ENCODE measurements around the gene DIPK1A.

DIPK1A gene

DNA sequence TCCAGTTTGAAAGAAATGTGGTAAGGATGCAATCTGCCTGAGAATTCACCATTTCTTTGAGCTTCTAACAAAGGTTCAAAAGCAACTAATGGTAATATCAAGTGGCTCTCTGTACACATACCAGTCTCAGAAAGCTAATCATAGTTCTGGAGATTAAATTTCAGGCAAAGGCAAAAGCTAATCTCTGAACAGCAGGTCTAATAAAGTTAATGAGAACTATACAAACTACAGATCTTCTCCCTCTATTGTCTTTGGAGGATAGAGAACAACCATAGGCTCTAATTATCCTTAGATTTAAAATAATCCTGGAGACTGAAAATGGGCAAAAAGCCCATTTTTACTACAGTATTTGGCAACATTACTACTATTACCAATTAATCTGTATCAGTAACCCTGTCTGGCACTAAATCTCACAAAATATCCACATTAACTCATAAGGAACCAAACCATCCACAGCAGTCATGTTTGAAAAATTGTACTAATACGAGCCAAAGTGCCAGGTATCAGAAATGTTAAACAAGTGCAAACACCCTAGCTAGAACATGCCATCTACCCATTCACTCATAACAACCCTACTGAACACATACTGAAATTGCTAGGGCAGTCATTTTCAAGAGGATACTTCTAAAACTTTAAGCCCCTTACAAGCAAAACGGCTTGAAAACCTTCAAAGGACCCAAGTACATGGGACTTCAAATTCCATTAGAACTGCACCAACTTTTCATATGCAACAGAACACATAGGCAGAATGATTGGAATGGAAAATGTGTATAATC, 4.8 kb downstream of the DIPK1A start:
- TF ChIP-seq, protein P1, sequence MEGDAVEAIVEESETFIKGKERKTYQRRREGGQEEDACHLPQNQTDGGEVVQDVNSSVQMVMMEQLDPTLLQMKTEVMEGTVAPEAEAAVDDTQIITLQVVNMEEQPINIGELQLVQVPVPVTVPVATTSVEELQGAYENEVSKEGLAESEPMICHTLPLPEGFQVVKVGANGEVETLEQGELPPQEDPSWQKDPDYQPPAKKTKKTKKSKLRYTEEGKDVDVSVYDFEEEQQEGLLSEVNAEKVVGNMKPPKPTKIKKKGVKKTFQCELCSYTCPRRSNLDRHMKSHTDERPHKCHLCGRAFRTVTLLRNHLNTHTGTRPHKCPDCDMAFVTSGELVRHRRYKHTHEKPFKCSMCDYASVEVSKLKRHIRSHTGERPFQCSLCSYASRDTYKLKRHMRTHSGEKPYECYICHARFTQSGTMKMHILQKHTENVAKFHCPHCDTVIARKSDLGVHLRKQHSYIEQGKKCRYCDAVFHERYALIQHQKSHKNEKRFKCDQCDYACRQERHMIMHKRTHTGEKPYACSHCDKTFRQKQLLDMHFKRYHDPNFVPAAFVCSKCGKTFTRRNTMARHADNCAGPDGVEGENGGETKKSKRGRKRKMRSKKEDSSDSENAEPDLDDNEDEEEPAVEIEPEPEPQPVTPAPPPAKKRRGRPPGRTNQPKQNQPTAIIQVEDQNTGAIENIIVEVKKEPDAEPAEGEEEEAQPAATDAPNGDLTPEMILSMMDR (IDR thresholded peaks at IDR 0.05; ENCODE audit: control extremely low read depth, extremely low read depth, low read depth, missing control alignments): no peak
- ChIA-PET CTCF (interaction anchor here (1.1 to 23.8 kb wide), 10 partner anchors 10 to 96 kb away, joined by 3 to 282 read pairs (median 6); no protein-coding TSS in a partner anchor), POLR2A (no interaction called here)
- DNase-seq (ENCODE audit: extremely low spot score): no peak

DNA sequence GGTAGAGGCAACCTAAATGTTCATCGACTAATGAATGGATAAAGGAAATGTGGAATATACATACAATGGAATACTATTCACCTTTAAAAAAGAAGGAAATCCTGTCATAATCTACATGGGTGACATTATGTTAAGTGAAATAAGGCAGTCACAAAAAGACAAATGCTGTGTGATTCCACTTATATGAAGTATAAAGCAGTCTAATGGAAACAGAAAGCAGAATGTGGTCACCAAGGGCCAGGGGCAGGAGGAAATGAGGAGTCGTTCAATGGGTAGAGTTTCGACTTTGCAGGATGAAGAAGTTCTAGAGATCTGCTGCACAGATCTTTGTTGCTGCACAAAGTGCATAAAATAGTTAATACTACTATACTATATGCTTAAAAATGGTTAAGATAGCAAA, 7.8 kb downstream of the DIPK1A start:
- ChIA-PET POLR2A (no interaction called here), CTCF (interaction anchor here (0.8 kb wide), 1 partner anchor 94 kb away, joined by 3 read pairs; no protein-coding TSS in a partner anchor)
- peak; percentile 62 for DNase-seq (ENCODE audit: extremely low spot score)
- TF ChIP-seq, protein P1 (IDR thresholded peaks at IDR 0.05; ENCODE audit: control extremely low read depth, extremely low read depth, low read depth, missing control alignments): no peak

DNA sequence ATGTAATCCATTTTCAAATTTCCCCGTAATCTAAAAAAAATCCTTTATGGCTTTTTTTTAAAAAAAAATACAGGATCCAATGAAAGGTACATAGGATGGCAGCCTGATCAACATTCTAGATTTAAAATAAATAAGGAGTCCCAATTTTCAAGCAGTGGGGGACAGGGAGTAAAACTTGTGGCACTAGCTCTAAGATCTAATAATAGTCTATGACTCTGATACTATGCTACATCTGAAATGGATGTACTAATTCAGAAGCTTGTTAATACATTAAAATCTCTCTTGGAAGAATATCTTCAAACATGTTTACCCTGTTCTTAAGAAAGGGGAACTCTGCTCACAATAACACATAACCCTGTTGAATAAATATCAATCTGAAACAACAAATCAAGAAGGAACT, 8.5 kb downstream of the DIPK1A start:
- ChIA-PET CTCF (interaction anchor here (0.8 to 1.1 kb wide), 3 partner anchors 8 to 93 kb away, joined by 3 to 6 read pairs (median 5); partner anchors contain the start of gene DIPK1A), POLR2A (no interaction called here)
- TF ChIP-seq, protein P1 (IDR thresholded peaks at IDR 0.05; ENCODE audit: control extremely low read depth, extremely low read depth, low read depth, missing control alignments): no peak
- no peak for DNase-seq (ENCODE audit: extremely low spot score)

DNA sequence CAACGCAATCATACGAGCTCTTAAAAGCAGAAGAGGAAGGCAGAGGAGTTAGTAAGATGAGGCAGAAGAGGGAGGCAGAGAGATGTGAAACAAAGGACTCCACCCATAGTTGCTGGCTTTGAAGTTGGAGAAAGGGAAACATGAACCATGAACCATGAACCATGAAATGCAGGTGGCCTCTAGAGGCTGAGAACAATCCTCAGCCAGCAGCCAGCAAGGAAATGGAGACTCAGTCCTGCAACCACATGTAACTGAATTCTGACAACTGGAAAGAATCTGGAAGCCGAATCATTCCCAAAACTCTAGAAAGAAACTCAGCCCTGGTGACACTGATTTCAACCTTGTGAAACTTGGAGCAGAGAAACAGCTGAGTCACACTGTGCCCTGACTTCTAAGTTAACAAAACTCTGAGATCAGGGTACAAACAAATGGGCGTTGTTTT, 10.1 kb downstream of the DIPK1A start:
- POLR2A ChIA-PET: no interaction called here
- DNase-seq (ENCODE audit: extremely low spot score): no peak
- CTCF ChIA-PET: interaction anchor here (0.9 to 10.2 kb wide), 10 partner anchors 9 to 92 kb away, joined by 3 to 129 read pairs (median 5); partner anchors contain the start of gene DIPK1A

DNA sequence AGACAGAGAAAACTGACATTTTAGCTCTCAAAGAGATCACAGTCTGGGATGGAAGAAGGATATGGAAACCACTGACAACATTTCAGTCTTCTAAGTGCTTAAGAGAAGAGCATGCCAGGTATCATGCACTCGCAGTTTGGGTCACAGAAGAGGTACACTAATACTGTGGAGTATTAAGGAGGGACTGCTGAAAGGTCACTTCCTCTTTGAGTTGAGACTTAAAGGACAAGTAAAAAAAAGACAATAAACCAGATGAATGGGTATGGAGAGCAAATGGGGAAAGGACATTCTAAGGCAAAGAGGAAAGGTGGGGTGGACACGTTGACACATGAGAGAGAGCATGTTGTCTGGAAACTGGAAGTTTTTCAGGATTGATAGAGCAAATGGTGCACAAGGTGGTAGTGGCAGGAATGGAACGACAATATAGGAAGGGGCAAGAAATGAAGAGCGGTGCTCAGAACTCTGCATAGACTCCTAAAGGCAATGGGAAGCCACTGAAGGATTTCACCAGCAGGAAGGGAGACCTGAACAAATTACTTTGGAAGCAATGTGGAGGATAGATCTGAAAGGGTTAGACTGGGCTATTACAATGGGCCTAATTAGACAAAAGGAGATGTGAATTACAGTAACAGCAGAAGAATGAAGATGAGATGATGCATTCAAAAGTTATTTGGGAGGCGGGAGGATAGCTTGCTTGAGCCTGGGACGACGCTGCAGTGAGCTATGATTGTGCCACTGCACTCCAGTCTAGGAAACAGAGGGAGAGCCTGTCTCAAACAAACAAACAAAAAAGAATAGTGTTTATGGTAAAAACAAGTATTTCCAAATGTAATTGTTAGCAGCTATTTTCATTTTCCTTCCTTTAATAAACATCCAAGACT, 11.1 kb downstream of the DIPK1A start:
- TF ChIP-seq, protein P1 (IDR thresholded peaks at IDR 0.05; ENCODE audit: control extremely low read depth, extremely low read depth, low read depth, missing control alignments): no peak
- CTCF ChIA-PET: interaction anchor here (0.9 to 10.2 kb wide), 11 partner anchors 10 to 91 kb away, joined by 3 to 129 read pairs (median 5); partner anchors contain the start of gene DIPK1A
- POLR2A ChIA-PET: interaction anchor here (0.6 kb wide), 1 partner anchor 231 kb away, joined by 4 read pairs; no protein-coding TSS in a partner anchor
- no peak for DNase-seq (ENCODE audit: extremely low spot score)

More for the DNA sequence above, 10.1 kb downstream of the DIPK1A start:
- TF ChIP-seq, protein P1 (IDR thresholded peaks at IDR 0.05; ENCODE audit: control extremely low read depth, extremely low read depth, low read depth, missing control alignments): peak; percentile 19

GRCh38 chr1:92948071-92948470, 13.2 kb downstream of the DIPK1A start:
- no peak for DNase-seq (ENCODE audit: extremely low spot score)
- ChIA-PET POLR2A (no interaction called here), CTCF (interaction anchor here (1.1 to 10.2 kb wide), 10 partner anchors 10 to 116 kb away, joined by 3 to 129 read pairs (median 4); partner anchors contain the start of genes DIPK1A and RPL5)
- TF ChIP-seq, protein P1 (IDR thresholded peaks at IDR 0.05; ENCODE audit: control extremely low read depth, extremely low read depth, low read depth, missing control alignments): no peak
